H1 (cell line): ENCODE data around the gene UBE2E1. TPM values are rescaled to one million over a fixed set of nuclear protein-coding genes. Genes with fewer than 3 reads are reported as not detected.

ENCODE experiments used
- CTCF ChIA-PET: fragments of 300-600 bp; sonication (Branson Sonifier 250); formaldehyde crosslinking; loops from one replicate; lab custom pipeline; 2021; ENCODE audit not compliant: partially characterized antibody; lab: Charles Lee
- POLR2A ChIA-PET: fragments of 300-600 bp; sonication (Branson Sonifier 250); formaldehyde crosslinking; loops from one replicate; lab custom pipeline; 2021; ENCODE audit warnings: inconsistent platforms; ENCODE audit not compliant: partially characterized antibody; lab: Charles Lee
- DNase-seq, 2 experiments: peaks; one replicate each; pipeline versions ENCODE4 v3.0.0 to v3.0.0-alpha.2; 2010 to 2022; ENCODE audit warnings: low spot score in 2 of 2, low read depth in 1 of 2, mixed read lengths in 1 of 2
- FAIRE-seq: peaks from 2 replicates; lab custom pipeline; 2011; peaks lifted over from hg19 to GRCh38; lab: Jason Lieb, UNC
- H2AFZ ChIP-seq: 2 replicates; pipeline ENCODE4 v1.8.1; 2012; ENCODE audit warnings: low read length, inconsistent platforms
- H2AK5ac ChIP-seq: 2 replicates; pipeline ENCODE4 v1.6.1; 2013; ENCODE audit warnings: low read depth, low read length
- H2BK120ac ChIP-seq: replicated peaks from 2 replicates; pipeline ENCODE3; 2013; ENCODE audit warnings: low read depth, low read length, inconsistent platforms
- H2BK12ac ChIP-seq: 2 replicates; pipeline ENCODE4 v1.6.1; 2013; ENCODE audit warnings: low read depth, low read length
- H2BK15ac ChIP-seq: 2 replicates; pipeline ENCODE4 v1.6.1; 2013; ENCODE audit warnings: low read length
- H2BK20ac ChIP-seq: 2 replicates; pipeline ENCODE4 v1.6.1; 2013; ENCODE audit warnings: low read length
- H2BK5ac ChIP-seq: 2 replicates; pipeline ENCODE4 v1.6.1; 2013; ENCODE audit warnings: low read depth, low read length
- H3K14ac ChIP-seq: 2 replicates; pipeline ENCODE4 v1.6.1; 2013; ENCODE audit warnings: inconsistent platforms; ENCODE audit not compliant: insufficient read length
- H3K18ac ChIP-seq: 2 replicates; pipeline ENCODE4 v1.6.1; 2013; ENCODE audit warnings: low read length; ENCODE audit errors: extremely low read depth
- H3K23ac ChIP-seq: 2 replicates; pipeline ENCODE4 v1.6.1; 2013; ENCODE audit warnings: inconsistent platforms; ENCODE audit not compliant: insufficient read length
- H3K23me2 ChIP-seq: 2 replicates; pipeline ENCODE4 v1.6.1; 2013; ENCODE audit warnings: low read depth, low read length
- H3K27ac ChIP-seq: 2 replicates; pipeline ENCODE4 v1.6.1; 2011; ENCODE audit warnings: low read depth, low read length, inconsistent platforms
- H3K27me3 ChIP-seq, 4 experiments: replicated peaks in 1 of 4; 1 replicate in 1 of 4; 2 replicates in 3 of 4; pipeline versions ENCODE4 v1.6.1 to v1.8.1; 2011 to 2013; ENCODE audit warnings: low read length in 3 of 4, mild to moderate bottlenecking in 3 of 4, inconsistent platforms in 2 of 4, mixed read lengths in 2 of 4, moderate library complexity in 1 of 4; ENCODE audit not compliant: control insufficient read depth in 3 of 4, insufficient read depth in 3 of 4; ENCODE audit errors: extremely low read depth in 1 of 4
- H3K36me3 ChIP-seq, 4 experiments: 2 replicates each; pipeline versions ENCODE4 v1.6.1 to v1.8.1; 2011 to 2013; ENCODE audit warnings: mild to moderate bottlenecking in 4 of 4, low read length in 3 of 4, moderate library complexity in 2 of 4, control low read depth in 1 of 4, inconsistent platforms in 1 of 4; ENCODE audit not compliant: insufficient read depth in 4 of 4, control insufficient read depth in 2 of 4
- H3K4ac ChIP-seq: replicated peaks from 2 replicates; pipeline ENCODE3; 2013; ENCODE audit warnings: low read length, low read depth, mixed read lengths, inconsistent platforms; ENCODE audit not compliant: insufficient read length
- H3K4me1 ChIP-seq, 4 experiments: replicated peaks in 1 of 4; 1 replicate in 1 of 4; 2 replicates in 3 of 4; pipeline versions ENCODE4 v1.6.1 to v1.8.1; 2011 to 2013; ENCODE audit warnings: low read length in 3 of 4, inconsistent platforms in 2 of 4, mixed read lengths in 1 of 4; ENCODE audit not compliant: insufficient read depth in 4 of 4, control insufficient read depth in 3 of 4
- H3K4me2 ChIP-seq, 2 experiments: 2 replicates each; pipeline versions ENCODE4 v1.6.1 to v1.8.1; 2011 to 2013; ENCODE audit warnings: low read depth in 2 of 2, low read length in 2 of 2, control low read depth in 1 of 2, inconsistent platforms in 1 of 2, mild to moderate bottlenecking in 1 of 2; ENCODE audit not compliant: insufficient read depth in 1 of 2
- H3K4me3 ChIP-seq, 4 experiments: fragments of 200-600, 300-600 bp in 1 of 4; sonication (generic), shearing (Covaris generic), sonication (Bioruptor Twin) in 1 of 4; 2 replicates each; pipeline versions ENCODE4 v1.5.1 to v1.8.1; 2011 to 2016; ENCODE audit warnings: low read length in 4 of 4, low read depth in 3 of 4, control low read depth in 2 of 4, inconsistent platforms in 2 of 4, mild to moderate bottlenecking in 2 of 4, mixed read lengths in 1 of 4, moderate library complexity in 1 of 4; ENCODE audit not compliant: insufficient read depth in 2 of 4; ENCODE audit errors: extremely low read depth in 1 of 4
- H3K56ac ChIP-seq: replicated peaks from 2 replicates; pipeline ENCODE3; 2013; ENCODE audit warnings: low read depth, mild to moderate bottlenecking, mixed read lengths, low read length, inconsistent platforms; ENCODE audit not compliant: insufficient read length
- H3K79me1 ChIP-seq: 2 replicates; pipeline ENCODE4 v1.6.1; 2013; ENCODE audit warnings: low read depth, low read length, control low read depth
- H3K79me2 ChIP-seq, 2 experiments: 2 replicates each; pipeline versions ENCODE4 v1.6.1 to v1.8.1; 2012 to 2013; ENCODE audit warnings: low read length in 2 of 2, mild to moderate bottlenecking in 2 of 2, inconsistent platforms in 1 of 2; ENCODE audit not compliant: insufficient read depth in 2 of 2, control insufficient read depth in 1 of 2
- H3K9ac ChIP-seq, 4 experiments: replicated peaks in 1 of 4; 1 replicate in 1 of 4; 2 replicates in 3 of 4; pipeline versions ENCODE4 v1.6.1 to v1.8.1; 2011 to 2013; ENCODE audit warnings: low read depth in 3 of 4, low read length in 3 of 4, control low read depth in 2 of 4, mild to moderate bottlenecking in 2 of 4, moderate library complexity in 2 of 4, inconsistent platforms in 1 of 4; ENCODE audit errors: extremely low read depth in 1 of 4
- H3K9me3 ChIP-seq, 2 experiments: 2 replicates each; pipeline versions ENCODE4 v1.6.1 to v1.8.1; 2012 to 2013; ENCODE audit warnings: mild to moderate bottlenecking in 2 of 2, moderate library complexity in 2 of 2, control low read depth in 1 of 2, inconsistent platforms in 1 of 2, low read depth in 1 of 2, low read length in 1 of 2, mixed read lengths in 1 of 2; ENCODE audit not compliant: insufficient read depth in 2 of 2
- H4K20me1 ChIP-seq, 2 experiments: replicated peaks in 1 of 2; 2 replicates each; pipeline versions ENCODE3 to v1.8.1; 2011 to 2013; ENCODE audit warnings: inconsistent platforms in 2 of 2, low read length in 2 of 2, mild to moderate bottlenecking in 1 of 2; ENCODE audit not compliant: insufficient read depth in 2 of 2, control insufficient read depth in 1 of 2
- H4K5ac ChIP-seq: 2 replicates; pipeline ENCODE4 v1.6.1; 2013; ENCODE audit warnings: low read length, low read depth, mixed read lengths, inconsistent platforms; ENCODE audit not compliant: insufficient read length
- H4K8ac ChIP-seq: 2 replicates; pipeline ENCODE4 v1.8.0; 2013; ENCODE audit warnings: mild to moderate bottlenecking, moderate library complexity, low read length, inconsistent platforms; ENCODE audit not compliant: insufficient read depth; ENCODE audit errors: extremely low read depth
- H4K91ac ChIP-seq: replicated peaks from 2 replicates; pipeline ENCODE3; 2013; ENCODE audit warnings: low read length, mixed read lengths, inconsistent platforms; ENCODE audit not compliant: insufficient read length
- GTF2F1 ChIP-seq: IDR thresholded peaks from 2 replicates; pipeline ENCODE4 v1.6.1; 2012; ENCODE audit warnings: low read depth, low read length, improper control_type of control experiment, borderline replicate concordance
- RAD21 ChIP-seq, 2 experiments: IDR thresholded peaks in 1 of 2; conservative IDR thresholded peaks in 1 of 2; 2 replicates each; pipeline ENCODE4 v1.6.1; 2011; ENCODE audit warnings: low read depth in 2 of 2, low read length in 2 of 2, improper control_type of control experiment in 1 of 2, inconsistent platforms in 1 of 2, mild to moderate bottlenecking in 1 of 2, moderate library complexity in 1 of 2
- WGBS, 2 experiments: shearing (Covaris generic) in 1 of 2; methylation state at CpG; one replicate each; pipeline versions ENCODE4 v1.1.6 to v1.1.7; 2013 to 2015; ENCODE audit warnings: low lambda C conversion rate in 2 of 2, mixed read lengths in 2 of 2, inconsistent platforms in 1 of 2, low coverage in 1 of 2, missing lambda C conversion rate in 1 of 2; ENCODE audit not compliant: insufficient replicate concordance in 2 of 2, insufficient coverage in 1 of 2, insufficient read length in 1 of 2; ENCODE audit errors: extremely low coverage in 1 of 2, missing lambda C conversion rate in 1 of 2; 5-methylcytosine and 5-hydroxymethylcytosine counted together
- polyA plus RNA-seq, 7 experiments: library from polyadenylated mRNA; depleted of rRNA in 3 of 7; stranded (reverse) in 5 of 7; unstranded in 2 of 7; fragments of >200 nt in 5 of 7; fragments of 200-250 nt in 2 of 7; gene quantifications; 1 replicate in 5 of 7; 2 replicates in 1 of 7; 4 replicates in 1 of 7; pipeline versions ENCODE4 v1.2.1 to v1.2.3, GENCODE V29; 2011 to 2013; ENCODE audit warnings: missing spikeins in 2 of 7, mixed read lengths in 2 of 7
- total RNA-seq: library from RNA; stranded (reverse); fragmentation: NEBNext Ultra II Directional; extraction: Animal tissue kit (Norgen Biotek cat#: 25700); gene quantifications from 2 replicates; pipeline ENCODE4 v1.2.1, GENCODE V29; 2021

Gene UBE2E1
- total and polyA plus RNA-seq, 2 of the 8 experiments (the other 6 are each of a cell fraction or from before 2014, with no cell fraction given): 109 to 141 TPM

DNA sequence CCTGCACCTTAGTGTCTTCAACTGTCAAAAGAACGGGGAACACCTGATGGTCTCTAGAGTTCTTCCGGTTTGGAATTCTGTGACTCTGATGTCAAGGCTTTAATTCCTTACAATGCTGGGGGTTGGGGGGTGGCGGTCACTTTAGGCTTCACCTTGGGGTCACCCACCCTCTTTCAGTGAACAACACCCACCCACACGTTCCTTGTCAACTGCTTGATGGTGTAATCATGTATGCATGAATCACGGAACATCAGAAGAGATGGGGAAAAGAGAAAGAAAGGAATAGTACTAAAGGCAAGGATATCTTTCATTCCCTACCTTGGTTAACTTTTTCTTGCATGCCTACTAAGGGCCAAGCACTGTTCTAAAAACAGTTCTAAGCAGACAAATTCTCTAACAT is 7.3 kb upstream of the UBE2E1 start:
- H2BK15ac ChIP-seq: no peak overlapping the region
- H3K9me3 ChIP-seq: no peaks in the 10 kb centered on the region
- no peaks in the 10 kb centered on the region for H3K36me3 ChIP-seq
- no peak overlapping the region for H3K27ac ChIP-seq
- DNase-seq (no peak), FAIRE-seq (no peak)
- H3K4me1 ChIP-seq: 0 out of 7 replicates have a peak, but pooled peaks cover 0 to 2% (median 0%) of the 10 kb centered on the region in 4 experiments
- no peaks in the 10 kb centered on the region for H3K79me2 ChIP-seq
- no peak overlapping the region for H2BK5ac ChIP-seq
- H2BK120ac ChIP-seq: no peak overlapping the region
- no peak overlapping the region for H2BK20ac ChIP-seq
- no peak overlapping the region for H2AFZ ChIP-seq
- H3K27me3 ChIP-seq: no peaks in the 10 kb centered on the region
- H3K18ac ChIP-seq: no peak overlapping the region
- POLR2A ChIA-PET: interaction anchor here (0.6 to 2.7 kb wide), 3 partner anchors 12 to 738 kb away, joined by 3 to 9 read pairs (median 4); partner anchors contain the start of genes NKIRAS1 and RPL15
- no peak overlapping the region for H4K91ac ChIP-seq
- CTCF ChIA-PET: interaction anchor here (0.7 to 1.0 kb wide), 2 partner anchors 10 to 159 kb away, joined by 3 to 5 read pairs; no protein-coding TSS in a partner anchor
- H3K4me2 ChIP-seq: no peak overlapping the region
- H4K8ac ChIP-seq: no peak overlapping the region
- H3K56ac ChIP-seq: no peak overlapping the region
- H3K4me3 ChIP-seq: no peak overlapping the region
- 92% methylated on average over 5 of the region's 5 CpGs; no CpG with 5 or more reads in 1 of the 2 experiments for WGBS, 2 experiments
- H3K23ac ChIP-seq: no peak overlapping the region
- no peak overlapping the region for H2AK5ac ChIP-seq
- no peak overlapping the region for H3K9ac ChIP-seq
- no peaks in the 10 kb centered on the region for H3K79me1 ChIP-seq
- no peak overlapping the region for H4K5ac ChIP-seq
- H4K20me1 ChIP-seq: no peaks in the 10 kb centered on the region
- TF ChIP-seq RAD21 (IDR thresholded peaks at IDR 0.05 in 1 of 2, conservative IDR thresholded peaks at IDR 0.05 in 1 of 2; ENCODE audit: low read depth in 2 of 2, low read length in 2 of 2) (no peak), GTF2F1 (no peak)
- H3K4ac ChIP-seq: no peak overlapping the region
- H2BK12ac ChIP-seq: no peak overlapping the region
- no peak overlapping the region for H3K14ac ChIP-seq
- no peaks in the 10 kb centered on the region for H3K23me2 ChIP-seq
